GM19193 (cell line): Measurements from ENCODE around the gene SORCS2.

Source experiments
- POLR2A ChIP-seq: IDR thresholded peaks from 4 replicates; pipeline ENCODE4 v1.6.1; 2011; ENCODE audit not compliant: insufficient read depth, insufficient read length; ENCODE audit errors: extremely low read depth

The SORCS2 gene

DNA sequence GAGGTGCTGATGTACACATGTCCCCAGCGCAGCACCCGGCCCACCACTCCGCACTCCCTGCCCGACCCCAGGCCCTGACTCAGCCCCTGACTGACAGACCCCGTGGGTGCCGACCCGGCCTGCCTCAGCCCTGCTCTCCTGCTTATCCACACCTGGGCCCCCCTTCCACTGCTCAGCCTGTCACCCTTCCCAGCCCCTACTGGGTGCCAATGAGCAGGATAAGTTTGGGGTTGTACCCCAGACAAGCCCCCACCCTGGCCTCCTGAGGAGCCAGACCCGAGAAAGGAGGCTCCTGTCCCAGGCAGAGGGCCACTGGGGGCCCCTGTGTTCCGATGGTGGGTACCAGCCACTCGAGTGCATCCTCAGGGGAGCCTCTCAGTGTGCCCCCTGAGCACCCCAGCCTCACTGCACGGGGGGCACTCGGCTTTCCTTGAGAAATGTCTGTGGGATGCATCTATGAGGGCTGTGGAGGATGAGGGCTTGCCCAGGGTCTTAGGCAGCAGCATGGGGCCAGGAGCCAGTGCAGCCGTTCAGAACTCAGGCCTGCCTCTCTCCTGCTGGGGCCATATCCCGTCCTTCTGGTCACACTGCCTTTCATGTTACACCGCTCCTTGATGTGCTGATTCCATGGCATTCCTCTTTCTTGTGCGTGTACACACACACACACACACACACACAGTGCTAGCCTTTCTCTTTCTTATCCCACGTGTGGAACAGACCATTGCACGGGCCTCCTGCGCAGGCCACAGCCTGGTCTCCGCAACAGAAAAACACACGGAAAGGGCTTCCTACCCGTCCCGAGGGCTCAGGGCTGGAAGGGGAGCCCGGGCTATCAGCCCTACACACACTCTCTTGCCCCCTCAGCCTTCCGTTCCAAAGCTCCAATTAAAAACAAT, 462.5 kb downstream of the SORCS2 start:
- no peak for TF ChIP-seq POLR2A

DNA sequence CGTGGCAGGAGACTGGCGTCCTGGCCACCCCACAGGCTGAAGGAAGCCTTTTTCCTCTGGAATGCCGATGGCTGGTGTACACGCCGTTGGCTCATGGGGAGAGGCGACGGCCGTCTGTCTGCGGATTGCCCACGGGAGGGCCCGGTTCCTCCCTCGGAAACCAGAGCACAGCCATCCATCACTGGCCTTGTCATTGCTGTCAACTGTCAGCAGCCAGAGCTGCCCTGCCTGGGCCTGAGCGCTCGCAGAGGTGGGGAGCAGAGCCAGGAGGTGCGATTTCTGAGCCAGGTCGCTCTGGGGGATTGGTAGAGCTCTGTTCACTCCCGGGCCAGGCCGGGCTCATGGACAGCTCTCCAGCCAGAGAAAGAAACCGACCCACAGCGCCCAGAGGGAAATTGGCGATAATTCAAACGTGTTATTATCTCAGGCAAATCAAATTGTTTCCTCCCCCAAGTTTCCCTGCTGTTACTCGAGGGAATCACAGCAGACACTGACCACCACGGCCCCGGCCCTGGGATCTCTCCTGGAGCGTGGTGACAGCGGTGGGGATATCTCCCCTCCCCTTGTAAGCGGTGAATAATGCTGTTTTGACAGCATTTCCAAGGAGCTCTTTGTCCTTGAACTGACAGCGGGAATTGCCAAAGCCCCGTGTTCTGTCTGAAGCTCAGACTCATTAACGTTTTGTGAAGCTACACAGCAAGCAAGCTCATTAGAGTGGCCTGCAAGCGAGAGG, 463.3 kb downstream of the SORCS2 start:
- no peak for TF ChIP-seq POLR2A

- no peak for TF ChIP-seq POLR2A
Measured at GRCh38 chr4:7656244-7656800, 464.0 kb downstream of the SORCS2 start.

GRCh38 chr4:7657545-7658297, 465.4 kb downstream of the SORCS2 start:
- no peak for TF ChIP-seq POLR2A

GRCh38 chr4:7658341-7659204, 466.2 kb downstream of the SORCS2 start:
- no peak for TF ChIP-seq POLR2A

DNA sequence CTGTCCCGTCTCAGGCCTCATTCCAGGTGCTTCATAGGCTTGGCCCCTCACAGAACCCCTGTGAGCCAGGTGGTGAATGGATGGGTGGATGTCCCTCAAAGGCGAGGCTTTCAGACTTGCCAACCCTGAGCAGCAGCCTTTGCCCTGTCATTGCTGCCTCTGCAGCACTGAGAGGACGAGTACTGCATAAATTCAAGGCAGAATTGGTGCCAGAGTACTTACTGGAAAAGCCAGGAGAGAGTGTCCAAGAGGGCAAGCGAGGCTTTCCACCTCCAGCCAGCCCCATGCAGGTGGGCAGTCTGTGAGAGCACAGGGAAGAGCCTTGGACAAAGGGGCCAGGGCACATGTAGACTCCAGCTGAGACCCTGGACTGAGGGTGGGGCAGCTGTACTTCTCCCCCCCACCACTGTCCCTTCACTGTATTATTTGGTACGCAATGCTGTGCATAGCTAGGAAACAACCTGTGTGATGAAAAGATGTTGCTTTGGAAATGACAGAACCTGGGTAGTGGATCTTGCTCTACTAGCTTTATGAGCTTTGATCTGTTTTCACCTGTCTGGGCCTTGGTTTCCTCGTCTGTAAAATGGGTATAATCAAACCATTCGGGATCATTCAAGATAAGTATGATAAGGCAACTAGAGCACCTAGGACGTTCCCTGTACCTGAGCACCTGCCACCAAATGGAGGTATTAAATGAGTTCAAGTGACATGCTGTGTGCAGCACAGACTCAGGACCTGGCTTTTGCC, 467.3 kb downstream of the SORCS2 start:
- TF ChIP-seq POLR2A: no peak

GRCh38 chr4:7660176-7661039, 468.1 kb downstream of the SORCS2 start:
- TF ChIP-seq POLR2A: no peak

- TF ChIP-seq POLR2A: no peak
Measured at GRCh38 chr4:7661066-7661748, 468.9 kb downstream of the SORCS2 start.

GRCh38 chr4:7661846-7662506, 469.6 kb downstream of the SORCS2 start:
- no peak for TF ChIP-seq POLR2A

GRCh38 chr4:7662507-7662846, 470.1 kb downstream of the SORCS2 start:
- no peak for TF ChIP-seq POLR2A

GRCh38 chr4:7663075-7663541, 470.8 kb downstream of the SORCS2 start:
- no peak for TF ChIP-seq POLR2A

DNA sequence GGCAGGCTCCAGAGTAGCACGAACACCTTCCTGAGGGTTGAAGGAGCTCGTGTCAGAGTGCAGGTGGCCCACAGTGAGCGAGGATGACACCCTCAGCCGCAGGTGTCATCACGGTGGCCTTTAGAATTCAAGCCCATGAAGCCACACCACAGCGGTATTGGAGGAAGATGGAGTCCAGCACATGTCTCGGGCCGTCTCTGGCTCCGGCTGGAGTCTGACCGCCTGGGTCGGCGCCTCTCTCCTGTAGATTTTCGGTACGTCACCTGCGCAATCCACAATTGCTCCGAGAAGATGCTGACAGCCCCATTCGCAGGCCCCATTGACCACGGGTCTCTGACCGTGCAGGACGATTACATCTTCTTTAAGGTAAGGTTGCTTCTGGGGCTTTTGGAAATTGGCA, 471.8 kb downstream of the SORCS2 start:
- no peak for TF ChIP-seq POLR2A

DNA sequence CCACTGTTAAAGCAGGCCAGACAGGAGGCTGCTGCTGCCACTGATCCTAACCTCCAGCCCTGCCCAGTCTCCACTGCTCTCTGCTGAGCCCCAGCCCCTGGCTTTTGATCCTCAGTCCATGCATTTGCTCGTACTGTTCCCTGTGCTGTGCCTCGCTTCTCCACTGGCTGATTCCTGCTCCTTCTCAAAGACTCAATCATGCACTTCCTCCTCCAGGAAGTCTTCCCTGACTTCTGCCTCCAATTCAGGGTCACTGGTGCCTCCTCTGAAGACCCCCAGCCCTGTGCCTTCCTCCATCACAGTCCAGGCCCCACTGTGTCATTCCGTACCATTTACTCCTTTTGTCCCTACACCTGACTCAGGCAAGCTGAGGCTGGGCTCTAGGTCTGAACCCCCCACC, 473.0 kb downstream of the SORCS2 start:
- no peak for TF ChIP-seq POLR2A
